Esophagus muscularis mucosa (tissue), 4 donors: ENCODE measurements around the gene SLC22A25. TPM values are rescaled to one million over a fixed set of nuclear protein-coding genes. Genes with fewer than 3 reads are reported as not detected.
"Not testable (repeated sequence)": the region's sequence is repeated elsewhere in the genome, so short reads cannot be mapped to it uniquely, and the experiment has no call there.

Experiments used
- DNase-seq: peaks from one replicate; pipeline ENCODE4 v3.0.0-alpha.2; 2017; ENCODE audit errors: extremely low spot score
- H3K27ac ChIP-seq, 4 donors: fragments of 200-600 bp; sonication (generic); replicated peaks in 1 of 4; 1 replicate in 3 of 4; 2 replicates in 1 of 4; pipeline ENCODE4 v1.5.1; 2016 to 2019; ENCODE audit warnings: mild to moderate bottlenecking in 1 of 4
- H3K27me3 ChIP-seq, 4 donors: fragments of 200-600 bp; sonication (generic); one replicate each; pipeline versions ENCODE4 v1.5.1 to v1.6.0; 2016 to 2019
- H3K36me3 ChIP-seq, 4 donors: fragments of 200-600 bp; sonication (generic); one replicate each; pipeline ENCODE4 v1.5.1; 2016 to 2019
- H3K4me1 ChIP-seq, 4 donors: fragments of 200-600 bp; sonication (generic); one replicate each; pipeline ENCODE4 v1.5.1; 2016 to 2019
- H3K4me3 ChIP-seq, 4 donors: fragments of 200-600 bp; sonication (generic); 1 replicate in 2 of 4; 2 replicates in 2 of 4; pipeline ENCODE4 v1.5.1; 2016 to 2019; ENCODE audit warnings: mild to moderate bottlenecking in 4 of 4, moderate library complexity in 1 of 4
- H3K9me3 ChIP-seq, 4 donors: fragments of 200-600 bp; sonication (generic); 1 replicate in 3 of 4; 2 replicates in 1 of 4; pipeline ENCODE4 v1.5.1; 2016 to 2019
- EP300 ChIP-seq: sonication (generic); formaldehyde crosslinking; IDR thresholded peaks from one replicate; pipeline ENCODE4 v1.6.1; 2017; ENCODE audit warnings: antibody characterized with exemption
- POLR2A ChIP-seq: fragments of 450-650 bp; IDR thresholded peaks from one replicate; pipeline ENCODE4 v1.6.1; 2017; ENCODE audit warnings: antibody characterized with exemption, moderate library complexity, mild to moderate bottlenecking, low read depth
- POLR2AphosphoS5 ChIP-seq, 2 donors: sonication (generic); formaldehyde crosslinking; IDR thresholded peaks; one replicate each; pipeline ENCODE4 v1.6.1; 2017; ENCODE audit warnings: antibody characterized with exemption in 2 of 2
- whole genome bisulfite sequencing: methylation state at CpG from one replicate; pipeline ENCODE4 v1.1.5; 2018; 5-methylcytosine and 5-hydroxymethylcytosine counted together
- intact Hi-C: fragments of 100-400 bp; cut with DNase I; formaldehyde crosslinking; loops from one replicate; pipeline ENCODE4 v1.15.1; 2023
- total RNA-seq, 4 donors: library from RNA; depleted of rRNA; stranded (reverse); fragments of >200 nt; gene quantifications; one replicate each; pipeline versions ENCODE4 v1.1.0 to v1.2.1, GENCODE V29; 2016
- TF ChIP-seq, protein P1 (sequence below), 3 experiments: fragments of 200-600 bp in 2 of 3; fragments of 450-650 bp in 1 of 3; sonication (generic) in 2 of 3; IDR thresholded peaks; one replicate each; pipeline ENCODE4 v1.5.1; 2017 to 2019; ENCODE audit warnings: antibody characterized with exemption in 3 of 3, mild to moderate bottlenecking in 2 of 3, moderate library complexity in 1 of 3

The SLC22A25 gene
- total RNA-seq, 4 donors from 2014 or later, result not detected

DNA sequence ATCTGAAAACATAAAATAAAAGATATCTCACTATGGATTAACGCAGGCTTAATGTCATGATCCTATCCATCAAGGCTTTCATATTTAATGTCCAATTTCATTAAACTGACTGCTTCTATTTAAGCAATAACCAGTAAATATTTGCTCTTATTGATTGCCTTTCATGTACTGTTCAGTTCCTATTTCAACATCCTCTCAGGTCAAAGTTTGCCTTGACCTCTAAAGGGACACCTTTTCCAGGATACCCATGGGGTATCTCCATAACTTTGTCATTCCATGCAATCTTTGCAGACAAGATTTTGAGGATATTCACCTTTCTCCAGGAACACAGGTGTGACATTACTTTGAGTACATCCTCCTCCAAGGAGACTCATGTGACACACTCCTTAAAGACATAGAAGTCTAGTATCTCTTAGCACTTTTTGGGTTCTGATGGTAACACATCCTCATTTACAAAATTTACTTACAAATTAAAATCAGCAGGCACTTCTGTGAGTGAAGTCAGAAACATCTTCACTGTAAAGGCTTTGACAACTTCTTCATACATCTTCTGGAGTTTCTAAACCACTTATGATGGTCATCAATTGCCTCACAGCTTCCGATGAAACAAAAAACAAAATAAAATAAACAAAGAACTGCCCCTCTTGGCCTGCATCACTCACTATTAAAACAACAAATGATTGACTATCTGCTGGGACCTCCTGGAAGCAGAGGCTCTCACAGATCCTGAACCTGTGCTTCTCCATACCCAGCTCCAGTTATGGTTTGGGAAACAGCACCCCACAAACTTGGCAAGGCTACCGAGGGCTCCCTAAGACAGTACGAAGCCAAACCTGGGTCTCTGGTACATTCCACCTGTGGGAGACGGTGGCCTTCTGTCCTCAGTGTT, 7.0 kb upstream of the SLC22A25 start:
- Histone ChIP-seq H3K36me3 (no peaks in the 10 kb centered on the region), H3K27me3 (no peaks in the 10 kb centered on the region), H3K4me1 (no peaks in the 10 kb centered on the region), H3K27ac (no peak overlapping the region), H3K4me3 (no peak overlapping the region), H3K9me3 (no peaks in the 10 kb centered on the region)
- 79% methylated on average over 5 of the region's 5 CpGs for WGBS
- intact Hi-C loops, result no loop called here
- no peak for DNase-seq
- TF ChIP-seq, protein P1, sequence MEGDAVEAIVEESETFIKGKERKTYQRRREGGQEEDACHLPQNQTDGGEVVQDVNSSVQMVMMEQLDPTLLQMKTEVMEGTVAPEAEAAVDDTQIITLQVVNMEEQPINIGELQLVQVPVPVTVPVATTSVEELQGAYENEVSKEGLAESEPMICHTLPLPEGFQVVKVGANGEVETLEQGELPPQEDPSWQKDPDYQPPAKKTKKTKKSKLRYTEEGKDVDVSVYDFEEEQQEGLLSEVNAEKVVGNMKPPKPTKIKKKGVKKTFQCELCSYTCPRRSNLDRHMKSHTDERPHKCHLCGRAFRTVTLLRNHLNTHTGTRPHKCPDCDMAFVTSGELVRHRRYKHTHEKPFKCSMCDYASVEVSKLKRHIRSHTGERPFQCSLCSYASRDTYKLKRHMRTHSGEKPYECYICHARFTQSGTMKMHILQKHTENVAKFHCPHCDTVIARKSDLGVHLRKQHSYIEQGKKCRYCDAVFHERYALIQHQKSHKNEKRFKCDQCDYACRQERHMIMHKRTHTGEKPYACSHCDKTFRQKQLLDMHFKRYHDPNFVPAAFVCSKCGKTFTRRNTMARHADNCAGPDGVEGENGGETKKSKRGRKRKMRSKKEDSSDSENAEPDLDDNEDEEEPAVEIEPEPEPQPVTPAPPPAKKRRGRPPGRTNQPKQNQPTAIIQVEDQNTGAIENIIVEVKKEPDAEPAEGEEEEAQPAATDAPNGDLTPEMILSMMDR (IDR thresholded peaks at IDR 0.05), result no peak
- TF ChIP-seq EP300 (no peak), POLR2AphosphoS5 (IDR thresholded peaks at IDR 0.05) (no peak), POLR2A (no peak)

DNA sequence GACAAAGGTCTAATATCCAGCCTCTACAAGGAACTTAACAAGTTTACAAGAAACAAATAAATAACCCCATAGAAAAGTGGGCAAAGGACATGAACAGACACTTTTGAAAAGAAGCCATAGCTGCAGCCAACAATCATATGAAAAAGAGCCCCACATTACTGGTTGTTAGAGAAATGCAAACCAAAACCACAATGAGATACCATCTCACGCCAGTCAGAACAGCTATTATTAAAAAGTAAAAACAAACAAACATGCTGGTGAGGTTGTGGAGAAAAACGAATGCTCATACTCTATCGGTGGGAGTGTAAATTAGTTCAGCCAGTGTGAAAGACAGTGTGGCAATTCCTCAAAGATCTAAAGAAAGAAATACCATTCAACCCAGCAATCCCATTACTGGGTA, 5.6 kb upstream of the SLC22A25 start:
- Histone ChIP-seq H3K9me3 (no peaks in the 10 kb centered on the region), H3K27ac (no peak overlapping the region), H3K4me1 (no peaks in the 10 kb centered on the region), H3K4me3 (no peak overlapping the region), H3K27me3 (peaks cover 0 to 3% (median 0%) of the 10 kb centered on the region in 4 donors), H3K36me3 (no peaks in the 10 kb centered on the region)
- TF ChIP-seq POLR2A (no peak), EP300 (no peak), POLR2AphosphoS5 (IDR thresholded peaks at IDR 0.05) (no peak)
- TF ChIP-seq, protein P1 (IDR thresholded peaks at IDR 0.05), result no peak
- intact Hi-C loops, result no loop called here
- 72% methylated on average over 3 of the region's 3 CpGs for WGBS
- DNase-seq, result no peak

DNA sequence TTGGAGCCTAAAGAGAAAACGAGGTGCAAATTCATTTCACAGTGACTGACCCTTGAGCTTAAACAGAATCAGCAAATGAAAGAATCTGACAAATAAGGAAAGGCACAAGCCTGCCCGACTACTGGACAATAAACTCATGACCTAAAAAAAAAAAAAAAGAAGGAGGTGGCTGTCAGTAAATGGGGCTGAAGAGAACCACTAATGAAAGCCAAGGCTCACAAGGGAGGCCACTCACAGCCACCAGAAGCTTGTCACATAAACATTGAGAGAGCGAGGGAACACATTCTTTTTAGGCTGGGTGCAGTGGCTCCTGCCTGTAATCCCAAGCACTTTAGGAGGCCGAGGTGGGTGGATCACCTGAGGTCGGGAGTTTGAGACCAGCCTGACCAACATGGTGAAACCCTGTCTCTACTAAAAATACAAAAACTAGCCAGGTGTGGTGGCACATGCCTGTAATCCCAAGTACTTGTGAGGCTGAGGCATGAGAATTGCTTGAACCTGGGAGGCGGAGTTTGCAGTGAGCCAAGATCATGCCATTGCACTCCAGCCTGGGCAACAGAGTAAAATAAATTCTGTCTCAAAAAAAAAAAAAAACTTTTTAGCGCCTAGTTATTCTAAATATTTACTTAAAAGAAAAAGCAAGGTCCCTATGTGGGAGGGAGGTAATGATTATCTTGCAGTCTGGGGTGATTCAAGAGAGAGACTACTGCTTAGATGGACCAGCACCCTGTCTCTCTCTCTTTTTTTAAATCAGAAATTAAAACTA, 4.0 kb upstream of the SLC22A25 start:
- DNase-seq, H3K27me3 ChIP-seq, intact Hi-C loops, H3K4me1 ChIP-seq, H3K9me3 ChIP-seq, H3K4me3 ChIP-seq, H3K27ac ChIP-seq, H3K36me3 ChIP-seq: not testable (repeated sequence)
- 55% methylated on average over 7 of the region's 7 CpGs for WGBS

DNA sequence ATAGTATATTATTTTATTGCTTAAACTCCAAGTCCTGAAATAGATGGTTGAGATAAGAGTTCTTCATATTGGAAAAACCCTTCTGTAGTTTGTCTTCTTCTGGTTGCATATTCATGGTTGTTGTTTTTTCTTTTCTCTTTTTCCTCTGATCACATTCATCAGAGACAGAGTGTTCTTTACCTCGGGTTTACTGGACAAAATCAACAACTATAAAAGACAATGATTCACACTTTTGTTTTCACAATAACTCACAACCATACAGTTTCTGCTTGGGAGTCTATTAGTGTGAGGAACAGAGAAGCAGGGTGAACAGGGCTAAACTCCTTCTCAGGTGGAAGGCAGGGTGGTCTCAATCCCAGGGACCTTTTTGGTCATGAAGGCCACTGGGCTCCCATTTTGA, 2.6 kb upstream of the SLC22A25 start:
- intact Hi-C loops, result no loop called here
- peaks cover 0 to 6% (median 0%) of the 10 kb centered on the region in 4 donors for H3K27me3 ChIP-seq
- TF ChIP-seq POLR2A, result no peak
- TF ChIP-seq, protein P1 (IDR thresholded peaks at IDR 0.05), result no peak
- TF ChIP-seq POLR2AphosphoS5 (IDR thresholded peaks at IDR 0.05), result no peak
- TF ChIP-seq EP300, result no peak
- no peaks in the 10 kb centered on the region for H3K4me1 ChIP-seq
- H3K9me3 ChIP-seq, result no peaks in the 10 kb centered on the region
- WGBS, result 67% methylated on average over 1 of the region's 1 CpG
- no peaks in the 10 kb centered on the region for H3K36me3 ChIP-seq
- no peak for DNase-seq
- H3K27ac ChIP-seq, result no peak overlapping the region
- no peak overlapping the region for H3K4me3 ChIP-seq

DNA sequence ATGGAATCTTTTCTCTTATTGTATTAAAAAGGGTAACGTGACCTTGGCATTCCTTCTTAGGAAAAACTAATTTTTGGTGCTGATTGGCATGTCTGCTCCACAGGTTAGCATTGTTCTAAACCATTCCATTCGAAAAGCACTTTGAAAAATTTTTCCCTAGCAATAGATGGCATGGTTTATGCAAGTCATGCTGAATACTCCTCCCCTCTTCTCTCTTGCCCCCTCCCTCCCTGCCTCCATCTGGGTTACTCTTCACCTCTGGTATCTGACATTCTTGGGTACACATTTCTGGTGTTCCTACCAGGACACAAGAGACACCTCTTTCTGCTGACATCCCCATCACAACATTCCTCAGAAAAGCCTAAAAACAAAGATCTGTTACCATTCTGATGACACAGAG, 1.5 kb upstream of the SLC22A25 start:
- WGBS, result 76% methylated on average over 2 of the region's 2 CpGs
- Histone ChIP-seq H3K9me3 (no peaks in the 10 kb centered on the region), H3K36me3 (no peaks in the 10 kb centered on the region), H3K27me3 (peaks cover 0 to 6% (median 0%) of the 10 kb centered on the region in 4 donors), H3K27ac (no peak overlapping the region), H3K4me3 (no peak overlapping the region), H3K4me1 (no peaks in the 10 kb centered on the region)
- DNase-seq, result no peak
- intact Hi-C loops, result no loop called here
- TF ChIP-seq POLR2AphosphoS5 (IDR thresholded peaks at IDR 0.05) (no peak), POLR2A (no peak), EP300 (no peak)
- TF ChIP-seq, protein P1 (IDR thresholded peaks at IDR 0.05), result no peak
